ENCODE results near the gene EXOC2.

GRCh38 chr6:692356-692851 lies 535 bp downstream of the EXOC2 start:
- TF ChIP-seq FOXK2 (IDR thresholded peaks at IDR 0.05), result no peak
- no peak for TF ChIP-seq ELF4 (IDR thresholded peaks at IDR 0.05)
- TF ChIP-seq, protein P1, sequence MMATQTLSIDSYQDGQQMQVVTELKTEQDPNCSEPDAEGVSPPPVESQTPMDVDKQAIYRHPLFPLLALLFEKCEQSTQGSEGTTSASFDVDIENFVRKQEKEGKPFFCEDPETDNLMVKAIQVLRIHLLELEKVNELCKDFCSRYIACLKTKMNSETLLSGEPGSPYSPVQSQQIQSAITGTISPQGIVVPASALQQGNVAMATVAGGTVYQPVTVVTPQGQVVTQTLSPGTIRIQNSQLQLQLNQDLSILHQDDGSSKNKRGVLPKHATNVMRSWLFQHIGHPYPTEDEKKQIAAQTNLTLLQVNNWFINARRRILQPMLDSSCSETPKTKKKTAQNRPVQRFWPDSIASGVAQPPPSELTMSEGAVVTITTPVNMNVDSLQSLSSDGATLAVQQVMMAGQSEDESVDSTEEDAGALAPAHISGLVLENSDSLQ (IDR thresholded peaks at IDR 0.05), result no peak
- TF ChIP-seq L3MBTL2 (conservative IDR thresholded peaks at IDR 0.05), result no peak
